ENCODE results near the gene PRG3.

DNA sequence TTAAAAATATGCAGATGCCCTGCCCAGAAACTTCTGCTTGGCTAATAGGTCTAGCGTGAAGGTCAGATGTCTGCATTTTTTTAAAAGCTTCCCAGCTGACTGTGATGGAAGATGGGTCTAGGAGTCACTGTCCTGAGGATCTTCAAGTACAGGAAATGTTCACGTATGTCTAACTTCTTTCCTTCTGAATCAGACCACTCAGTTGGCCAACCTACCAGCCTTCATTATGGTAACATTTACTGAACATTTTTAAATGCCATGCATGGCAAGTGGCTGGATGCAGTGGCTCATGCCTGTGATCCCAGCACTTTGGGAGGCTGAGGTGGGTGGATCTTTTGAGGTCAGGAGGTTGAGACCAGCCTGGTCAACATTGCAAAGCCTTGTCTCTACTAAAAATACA lies 10.6 kb upstream of the PRG3 start:
- TF ChIP-seq POLR2AphosphoS5 (IDR thresholded peaks at IDR 0.05; ENCODE audit: low read depth, low read length), result no peak
- TF ChIP-seq, protein P1, sequence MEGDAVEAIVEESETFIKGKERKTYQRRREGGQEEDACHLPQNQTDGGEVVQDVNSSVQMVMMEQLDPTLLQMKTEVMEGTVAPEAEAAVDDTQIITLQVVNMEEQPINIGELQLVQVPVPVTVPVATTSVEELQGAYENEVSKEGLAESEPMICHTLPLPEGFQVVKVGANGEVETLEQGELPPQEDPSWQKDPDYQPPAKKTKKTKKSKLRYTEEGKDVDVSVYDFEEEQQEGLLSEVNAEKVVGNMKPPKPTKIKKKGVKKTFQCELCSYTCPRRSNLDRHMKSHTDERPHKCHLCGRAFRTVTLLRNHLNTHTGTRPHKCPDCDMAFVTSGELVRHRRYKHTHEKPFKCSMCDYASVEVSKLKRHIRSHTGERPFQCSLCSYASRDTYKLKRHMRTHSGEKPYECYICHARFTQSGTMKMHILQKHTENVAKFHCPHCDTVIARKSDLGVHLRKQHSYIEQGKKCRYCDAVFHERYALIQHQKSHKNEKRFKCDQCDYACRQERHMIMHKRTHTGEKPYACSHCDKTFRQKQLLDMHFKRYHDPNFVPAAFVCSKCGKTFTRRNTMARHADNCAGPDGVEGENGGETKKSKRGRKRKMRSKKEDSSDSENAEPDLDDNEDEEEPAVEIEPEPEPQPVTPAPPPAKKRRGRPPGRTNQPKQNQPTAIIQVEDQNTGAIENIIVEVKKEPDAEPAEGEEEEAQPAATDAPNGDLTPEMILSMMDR (IDR thresholded peaks at IDR 0.05), result no peak
- TF ChIP-seq TCF7L2 (IDR thresholded peaks at IDR 0.05; ENCODE audit: low read depth, low read length), result no peak
- TF ChIP-seq SIN3A (IDR thresholded peaks at IDR 0.05; ENCODE audit: borderline replicate concordance, insufficient read depth, low read depth, low read length), result no peak

Measured in Panc1 (cell line).